HG03280 (cell line): ENCODE measurements around the gene MYORG.
A peak's percentile ranks its signal among the peaks of the same experiment; 100 is the strongest.

Experiments
- ATAC-seq: cut with Tn5 transposase; IDR thresholded peaks from one replicate; pipeline ENCODE4 v1.9.1; 2021; ENCODE audit warnings: mild to moderate bottlenecking, moderate library complexity; ENCODE audit not compliant: unreplicated experiment

MYORG gene

GRCh38 chr9:34334916-34335315, 41.8 kb downstream of the MYORG start:
- no peak for ATAC-seq

GRCh38 chr9:34334337-34334824, 42.3 kb downstream of the MYORG start:
- no peak for ATAC-seq

- no peak for ATAC-seq
Observed at GRCh38 chr9:34333836-34334235, 42.9 kb downstream of the MYORG start.

GRCh38 chr9:34332076-34332964, 44.4 kb downstream of the MYORG start:
- no peak for ATAC-seq

GRCh38 chr9:34331196-34331595, 45.5 kb downstream of the MYORG start:
- no peak for ATAC-seq

- ATAC-seq, result peak; percentile 91
Observed at GRCh38 chr9:34328987-34329832, 47.5 kb downstream of the MYORG start, which contains the start of the genes KIF24 and NUDT2. Gene KIF24, minus strand, starts transcription at chr9:34329268. Its CDS starts 17,922 bp downstream, at chr9:34311346. Gene NUDT2, plus strand, starts transcription at chr9:34329569. Its CDS starts 9,471 bp downstream, at chr9:34339040.

GRCh38 chr9:34328500-34328986, 48.2 kb downstream of the MYORG start:
- ATAC-seq, result peak; percentile 3

- ATAC-seq, result no peak
Observed at GRCh38 chr9:34326690-34327089, 50.0 kb downstream of the MYORG start.

GRCh38 chr9:34322899-34323591, 53.7 kb downstream of the MYORG start:
- no peak for ATAC-seq

GRCh38 chr9:34321451-34321850, 55.2 kb downstream of the MYORG start:
- ATAC-seq, result no peak

GRCh38 chr9:34318163-34318790, 58.4 kb downstream of the MYORG start:
- no peak for ATAC-seq

GRCh38 chr9:34317436-34317835, 59.3 kb downstream of the MYORG start:
- no peak for ATAC-seq
